ENCODE data around the gene CCDC150.

The CCDC150 gene

GRCh38 chr2:196659844-196660243, 20.3 kb downstream of the CCDC150 start:
- Histone ChIP-seq H3K27ac (ENCODE audit: poor library complexity, severe bottlenecking) (no peak overlapping the region), H3K9me3 (ENCODE audit: severe bottlenecking) (no peaks in the 10 kb centered on the region), H3K27me3 (ENCODE audit: insufficient read depth, poor library complexity, severe bottlenecking) (no peaks in the 10 kb centered on the region), H3K4me3 (ENCODE audit: severe bottlenecking) (no peak overlapping the region), H3K4me1 (ENCODE audit: insufficient read depth, poor library complexity, severe bottlenecking) (no peaks in the 10 kb centered on the region), H3K36me3 (ENCODE audit: low read depth) (peaks cover 4% of the 10 kb centered on the region; the same call in 1 of the 2 replicates)
- ATAC-seq (ENCODE audit: low read depth) = no peak
- TF ChIP-seq CTCF (IDR thresholded peaks at IDR 0.05; ENCODE audit: poor library complexity, severe bottlenecking) = no peak
- DNase-seq (ENCODE audit: low spot score) = no peak

GRCh38 chr2:196660244-196660643, 20.7 kb downstream of the CCDC150 start:
- no peaks in the 10 kb centered on the region for H3K4me1 ChIP-seq (ENCODE audit: insufficient read depth, poor library complexity, severe bottlenecking)
- peaks cover 4% of the 10 kb centered on the region; the same call in 1 of the 2 replicates for H3K36me3 ChIP-seq (ENCODE audit: low read depth)
- H3K9me3 ChIP-seq (ENCODE audit: severe bottlenecking) = no peaks in the 10 kb centered on the region
- H3K27ac ChIP-seq (ENCODE audit: poor library complexity, severe bottlenecking) = no peak overlapping the region
- H3K27me3 ChIP-seq (ENCODE audit: insufficient read depth, poor library complexity, severe bottlenecking) = no peaks in the 10 kb centered on the region
- ATAC-seq (ENCODE audit: low read depth) (peak; percentile 45; the same call in 2 of the 3 replicates), DNase-seq (ENCODE audit: low spot score) (no peak)
- no peak for TF ChIP-seq CTCF (IDR thresholded peaks at IDR 0.05; ENCODE audit: poor library complexity, severe bottlenecking)
- no peak overlapping the region for H3K4me3 ChIP-seq (ENCODE audit: severe bottlenecking)

- H3K9me3 ChIP-seq (ENCODE audit: severe bottlenecking) = no peaks in the 10 kb centered on the region
- no peaks in the 10 kb centered on the region for H3K4me1 ChIP-seq (ENCODE audit: insufficient read depth, poor library complexity, severe bottlenecking)
- DNase-seq (ENCODE audit: low spot score) (no peak), ATAC-seq (ENCODE audit: low read depth) (no peak)
- no peak overlapping the region for H3K27ac ChIP-seq (ENCODE audit: poor library complexity, severe bottlenecking)
- H3K27me3 ChIP-seq (ENCODE audit: insufficient read depth, poor library complexity, severe bottlenecking) = no peaks in the 10 kb centered on the region
- no peaks in the 10 kb centered on the region; the same call in 1 of the 2 replicates for H3K36me3 ChIP-seq (ENCODE audit: low read depth)
- no peak overlapping the region for H3K4me3 ChIP-seq (ENCODE audit: severe bottlenecking)
- TF ChIP-seq CTCF (IDR thresholded peaks at IDR 0.05; ENCODE audit: poor library complexity, severe bottlenecking) = no peak
These were observed 30.8 kb downstream of the CCDC150 start for GRCh38 chr2:196670342-196670741.

GRCh38 chr2:196675963-196676362, 36.4 kb downstream of the CCDC150 start:
- no peak for DNase-seq (ENCODE audit: low spot score)
- H3K27ac ChIP-seq (ENCODE audit: poor library complexity, severe bottlenecking) = no peak overlapping the region
- TF ChIP-seq CTCF (IDR thresholded peaks at IDR 0.05; ENCODE audit: poor library complexity, severe bottlenecking) = no peak
- H3K4me3 ChIP-seq (ENCODE audit: severe bottlenecking) = no peak overlapping the region
- ATAC-seq (ENCODE audit: low read depth) = no peak
- H3K27me3 ChIP-seq (ENCODE audit: insufficient read depth, poor library complexity, severe bottlenecking) = no peaks in the 10 kb centered on the region
- H3K36me3 ChIP-seq (ENCODE audit: low read depth) = no peaks in the 10 kb centered on the region; the same call in none of the 2 replicates
- no peaks in the 10 kb centered on the region for H3K9me3 ChIP-seq (ENCODE audit: severe bottlenecking)
- no peaks in the 10 kb centered on the region for H3K4me1 ChIP-seq (ENCODE audit: insufficient read depth, poor library complexity, severe bottlenecking)

- H3K9me3 ChIP-seq (ENCODE audit: severe bottlenecking) = no peaks in the 10 kb centered on the region
- H3K27ac ChIP-seq (ENCODE audit: poor library complexity, severe bottlenecking) = no peak overlapping the region
- H3K36me3 ChIP-seq (ENCODE audit: low read depth) = no peaks in the 10 kb centered on the region; the same call in 1 of the 2 replicates
- TF ChIP-seq CTCF (IDR thresholded peaks at IDR 0.05; ENCODE audit: poor library complexity, severe bottlenecking) = no peak
- H3K4me1 ChIP-seq (ENCODE audit: insufficient read depth, poor library complexity, severe bottlenecking) = no peaks in the 10 kb centered on the region
- ATAC-seq (ENCODE audit: low read depth) (peak; percentile 79), DNase-seq (ENCODE audit: low spot score) (no peak)
- no peaks in the 10 kb centered on the region for H3K27me3 ChIP-seq (ENCODE audit: insufficient read depth, poor library complexity, severe bottlenecking)
- H3K4me3 ChIP-seq (ENCODE audit: severe bottlenecking) = no peak overlapping the region
These were observed 37.9 kb downstream of the CCDC150 start for GRCh38 chr2:196677404-196677803.

All from RWPE2 (cell line).